Trophoblast cell (in vitro differentiated cells and primary cell): ENCODE results near the gene CRISPLD2.

ENCODE experiments used
- DNase-seq, 2 donors: peaks; one replicate each; pipeline ENCODE4 v3.0.0-alpha.2; 2016
- H2AFZ ChIP-seq: 2 replicates; pipeline ENCODE4 v1.6.1; 2013; ENCODE audit warnings: low read length, moderate library complexity, mild to moderate bottlenecking; ENCODE audit not compliant: insufficient read depth, poor library complexity
- H2AK5ac ChIP-seq: 2 replicates; pipeline ENCODE4 v1.6.1; 2013; ENCODE audit warnings: mild to moderate bottlenecking, low read length
- H2BK120ac ChIP-seq: 2 replicates; pipeline ENCODE4 v1.6.1; 2013; ENCODE audit warnings: low read length, mild to moderate bottlenecking, moderate library complexity; ENCODE audit not compliant: insufficient read depth, poor library complexity
- H2BK12ac ChIP-seq: 2 replicates; pipeline ENCODE4 v1.6.1; 2013; ENCODE audit warnings: mild to moderate bottlenecking, low read length, moderate library complexity
- H2BK5ac ChIP-seq: 2 replicates; pipeline ENCODE4 v1.6.1; 2013; ENCODE audit warnings: low read length, low read depth, moderate library complexity, mild to moderate bottlenecking; ENCODE audit not compliant: poor library complexity
- H3K14ac ChIP-seq: 2 replicates; pipeline ENCODE4 v1.6.1; 2013; ENCODE audit warnings: mild to moderate bottlenecking, low read length
- H3K18ac ChIP-seq: 2 replicates; pipeline ENCODE4 v1.6.1; 2013; ENCODE audit warnings: mild to moderate bottlenecking, low read length
- H3K23ac ChIP-seq: 2 replicates; pipeline ENCODE4 v1.6.1; 2013; ENCODE audit warnings: low read length
- H3K27ac ChIP-seq: 2 replicates; pipeline ENCODE4 v1.5.1; 2013; ENCODE audit warnings: low read depth, mild to moderate bottlenecking, inconsistent platforms, low read length, moderate library complexity
- H3K27me3 ChIP-seq: 2 replicates; pipeline ENCODE4 v1.6.1; 2013; ENCODE audit warnings: inconsistent platforms, mild to moderate bottlenecking, low read length, moderate library complexity; ENCODE audit not compliant: insufficient read depth
- H3K36me3 ChIP-seq, 2 experiments: 1 replicate in 1 of 2; 2 replicates in 1 of 2; pipeline ENCODE4 v1.6.1; 2013; ENCODE audit warnings: low read length in 2 of 2, mild to moderate bottlenecking in 2 of 2, moderate library complexity in 1 of 2; ENCODE audit not compliant: insufficient read depth in 2 of 2, control insufficient read depth in 1 of 2
- H3K4ac ChIP-seq: 2 replicates; pipeline ENCODE4 v1.6.1; 2013; ENCODE audit warnings: low read depth, mild to moderate bottlenecking, low read length, moderate library complexity
- H3K4me1 ChIP-seq, 2 experiments: 1 replicate in 1 of 2; 2 replicates in 1 of 2; pipeline ENCODE4 v1.6.1; 2013; ENCODE audit warnings: low read length in 2 of 2, mild to moderate bottlenecking in 2 of 2, moderate library complexity in 1 of 2; ENCODE audit not compliant: insufficient read depth in 2 of 2, control insufficient read depth in 1 of 2
- H3K4me2 ChIP-seq: 2 replicates; pipeline ENCODE4 v1.6.1; 2013; ENCODE audit warnings: inconsistent platforms, mild to moderate bottlenecking, low read length, moderate library complexity
- H3K4me3 ChIP-seq: 2 replicates; pipeline ENCODE4 v1.5.1; 2013; ENCODE audit warnings: mild to moderate bottlenecking, low read depth, low read length, inconsistent platforms
- H3K79me1 ChIP-seq: one replicate; pipeline ENCODE4 v1.6.1; 2013; ENCODE audit warnings: low read length
- H3K79me2 ChIP-seq: 2 replicates; pipeline ENCODE4 v1.6.1; 2013; ENCODE audit warnings: low read length, mild to moderate bottlenecking; ENCODE audit not compliant: control insufficient read depth, insufficient read depth, poor library complexity
- H3K9ac ChIP-seq: 2 replicates; pipeline ENCODE4 v1.6.1; 2013; ENCODE audit warnings: mild to moderate bottlenecking, low read length
- H3K9me3 ChIP-seq: 2 replicates; pipeline ENCODE4 v1.6.1; 2013; ENCODE audit warnings: low read depth, mild to moderate bottlenecking, control low read depth, inconsistent platforms, low read length; ENCODE audit not compliant: insufficient read depth
- H4K12ac ChIP-seq: 2 replicates; pipeline ENCODE4 v1.6.1; 2013; ENCODE audit warnings: low read depth, mild to moderate bottlenecking, low read length, moderate library complexity
- H4K8ac ChIP-seq: 2 replicates; pipeline ENCODE4 v1.6.1; 2013; ENCODE audit warnings: low read depth, mild to moderate bottlenecking, low read length, moderate library complexity
- H4K91ac ChIP-seq: one replicate; pipeline ENCODE4 v1.6.1; 2013; ENCODE audit warnings: low read depth, mild to moderate bottlenecking, low read length, moderate library complexity
- WGBS: extraction: QIAGEN DNeasy Blood & Tissue Kit; methylation state at CpG from one replicate; pipeline ENCODE4 v1.1.7; 2013; ENCODE audit warnings: missing lambda C conversion rate; ENCODE audit not compliant: insufficient read length, insufficient coverage; ENCODE audit errors: extremely low coverage; 5-methylcytosine and 5-hydroxymethylcytosine counted together

CRISPLD2 gene

DNA sequence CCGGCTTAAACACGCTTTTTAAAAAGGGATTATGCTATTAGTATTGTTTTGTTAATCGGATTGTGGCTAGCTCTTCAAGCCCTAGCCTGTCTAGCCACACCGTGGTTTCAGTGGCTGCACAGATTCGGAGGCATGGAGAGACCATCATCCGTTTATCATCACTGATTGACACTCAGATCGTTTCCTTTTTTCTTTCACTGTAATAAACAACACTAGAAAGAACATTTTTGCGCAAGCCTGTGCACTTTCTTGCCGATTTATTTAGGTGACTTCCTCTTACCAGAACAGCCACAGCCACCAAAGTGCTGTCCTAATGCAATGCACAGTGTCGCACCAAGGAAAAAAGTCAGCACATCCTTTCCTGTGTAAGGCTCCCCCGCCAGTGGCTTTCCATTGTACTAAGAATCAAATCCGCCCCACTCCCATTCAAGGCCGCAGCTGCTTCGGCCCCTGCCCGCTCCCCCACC is 78.2 kb downstream of the CRISPLD2 start:
- H2AFZ ChIP-seq = no peak overlapping the region
- H3K4me1 ChIP-seq = no peaks in the 10 kb centered on the region
- no peak overlapping the region for H3K27ac ChIP-seq
- H3K4me3 ChIP-seq = no peak overlapping the region
- no peak overlapping the region for H3K9ac ChIP-seq
- H3K18ac ChIP-seq = no peak overlapping the region
- H3K14ac ChIP-seq = no peak overlapping the region
- no peak overlapping the region for H3K23ac ChIP-seq
- no peaks in the 10 kb centered on the region for H3K79me2 ChIP-seq
- no peak overlapping the region for H2BK12ac ChIP-seq
- H3K79me1 ChIP-seq = no peaks in the 10 kb centered on the region
- peaks cover 1% of the 10 kb centered on the region for H3K9me3 ChIP-seq
- H4K12ac ChIP-seq = no peak overlapping the region
- H3K4me2 ChIP-seq = no peak overlapping the region
- H4K91ac ChIP-seq = no peak overlapping the region
- no peaks in the 10 kb centered on the region for H3K27me3 ChIP-seq
- H3K36me3 ChIP-seq = peaks cover 57 to 59% of the 10 kb centered on the region in 2 experiments
- no peak overlapping the region for H3K4ac ChIP-seq
- no peak overlapping the region for H2BK5ac ChIP-seq
- DNase-seq = peak in 1 of 2 donors; percentile 43
- no peak overlapping the region for H2AK5ac ChIP-seq
- no peak overlapping the region for H4K8ac ChIP-seq
- WGBS = no CpG with 5 or more reads among the region's 15 CpGs
- H2BK120ac ChIP-seq = no peak overlapping the region

- Histone ChIP-seq H2BK120ac (no peak overlapping the region), H3K4me1 (no peaks in the 10 kb centered on the region), H3K27me3 (no peaks in the 10 kb centered on the region), H2AK5ac (no peak overlapping the region), H3K36me3 (peaks cover 53 to 55% of the 10 kb centered on the region in 2 experiments), H3K4me2 (no peak overlapping the region), H4K8ac (no peak overlapping the region), H2AFZ (no peak overlapping the region), H3K79me2 (no peaks in the 10 kb centered on the region), H4K91ac (no peak overlapping the region), H3K4ac (no peak overlapping the region), H3K79me1 (no peaks in the 10 kb centered on the region), H3K14ac (no peak overlapping the region), H3K18ac (no peak overlapping the region), H4K12ac (no peak overlapping the region), H2BK12ac (no peak overlapping the region), H3K9ac (no peak overlapping the region), H3K27ac (no peak overlapping the region), H3K23ac (no peak overlapping the region), H3K4me3 (no peak overlapping the region), H2BK5ac (no peak overlapping the region), H3K9me3 (peaks cover 1% of the 10 kb centered on the region)
- WGBS = no CpG with 5 or more reads among the region's 2 CpGs
- DNase-seq = no peak
These were observed 78.7 kb downstream of the CRISPLD2 start for GRCh38 chr16:84898447-84898846.

DNA sequence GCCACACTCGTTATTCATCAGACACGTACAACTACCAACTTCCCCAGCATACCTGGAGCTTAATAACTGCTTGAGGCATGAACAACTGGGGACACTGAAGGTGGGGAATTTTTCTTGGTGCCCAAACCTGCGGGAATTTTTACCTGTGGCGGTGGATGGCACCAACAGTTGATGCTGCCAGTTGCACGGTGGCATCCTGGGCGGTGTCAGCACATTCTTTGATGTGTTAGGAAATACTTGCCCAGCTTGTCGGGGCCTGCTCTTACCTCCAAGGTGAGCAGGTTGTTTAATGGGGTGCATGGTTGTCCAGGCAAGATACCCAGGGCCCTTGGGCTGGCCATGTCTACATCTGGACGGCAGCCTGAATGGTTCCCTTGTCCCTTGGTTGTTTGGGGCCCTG is 79.6 kb downstream of the CRISPLD2 start:
- H2AFZ ChIP-seq = no peak overlapping the region
- no peaks in the 10 kb centered on the region for H3K79me1 ChIP-seq
- H3K79me2 ChIP-seq = no peaks in the 10 kb centered on the region
- no peaks in the 10 kb centered on the region for H3K4me1 ChIP-seq
- H2BK5ac ChIP-seq = no peak overlapping the region
- no peak overlapping the region for H2BK120ac ChIP-seq
- H3K4me2 ChIP-seq = no peak overlapping the region
- no peak overlapping the region for H4K12ac ChIP-seq
- H2BK12ac ChIP-seq = no peak overlapping the region
- WGBS = no CpG with 5 or more reads among the region's 8 CpGs
- H4K91ac ChIP-seq = no peak overlapping the region
- no peak overlapping the region for H2AK5ac ChIP-seq
- H3K4ac ChIP-seq = no peak overlapping the region
- no peak overlapping the region for H4K8ac ChIP-seq
- no peak for DNase-seq
- no peak overlapping the region for H3K27ac ChIP-seq
- H3K14ac ChIP-seq = no peak overlapping the region
- H3K4me3 ChIP-seq = no peak overlapping the region
- H3K23ac ChIP-seq = no peak overlapping the region
- H3K36me3 ChIP-seq = peaks cover 53 to 57% of the 10 kb centered on the region in 2 experiments
- H3K9me3 ChIP-seq = peaks cover 1% of the 10 kb centered on the region
- no peaks in the 10 kb centered on the region for H3K27me3 ChIP-seq
- no peak overlapping the region for H3K18ac ChIP-seq
- no peak overlapping the region for H3K9ac ChIP-seq

DNA sequence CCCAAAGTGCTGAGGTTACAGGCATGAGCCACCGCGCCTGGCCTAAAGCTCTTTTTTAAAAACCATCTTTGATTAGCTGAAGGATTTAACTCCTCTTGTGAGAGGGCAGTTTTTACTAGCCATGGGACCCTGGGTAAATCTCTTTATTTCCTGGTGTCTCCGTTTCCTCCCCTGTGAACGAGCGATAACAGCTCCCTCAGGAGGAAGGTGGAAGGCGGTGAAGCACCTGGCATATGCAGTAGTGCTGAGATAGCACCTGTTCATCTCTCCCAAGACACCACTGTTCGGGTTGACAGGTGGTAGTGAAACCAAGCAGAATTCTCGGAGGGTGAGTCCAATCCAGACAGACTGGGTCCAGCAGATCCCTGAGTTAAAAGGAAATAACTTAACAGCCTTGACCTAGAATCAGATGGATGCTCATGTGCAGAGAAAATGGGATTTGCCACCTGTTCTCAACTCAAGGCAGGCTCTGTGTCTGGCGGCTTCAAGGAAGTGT is 86.2 kb downstream of the CRISPLD2 start:
- H3K23ac ChIP-seq = no peak overlapping the region
- no peaks in the 10 kb centered on the region for H3K4me1 ChIP-seq
- H4K91ac ChIP-seq = no peak overlapping the region
- H2BK120ac ChIP-seq = no peak overlapping the region
- H3K14ac ChIP-seq = no peak overlapping the region
- no peak overlapping the region for H3K9ac ChIP-seq
- no peaks in the 10 kb centered on the region for H3K79me2 ChIP-seq
- H2AK5ac ChIP-seq = no peak overlapping the region
- H3K18ac ChIP-seq = no peak overlapping the region
- no CpG with 5 or more reads among the region's 9 CpGs for WGBS
- no peak overlapping the region for H3K27ac ChIP-seq
- H3K4ac ChIP-seq = no peak overlapping the region
- H3K79me1 ChIP-seq = no peaks in the 10 kb centered on the region
- H3K9me3 ChIP-seq = no peaks in the 10 kb centered on the region
- no peak overlapping the region for H2BK5ac ChIP-seq
- no peak overlapping the region for H2AFZ ChIP-seq
- no peak for DNase-seq
- no peaks in the 10 kb centered on the region for H3K27me3 ChIP-seq
- no peak overlapping the region for H3K4me3 ChIP-seq
- H4K8ac ChIP-seq = no peak overlapping the region
- H2BK12ac ChIP-seq = no peak overlapping the region
- peaks cover 28 to 31% of the 10 kb centered on the region in 2 experiments for H3K36me3 ChIP-seq
- no peak overlapping the region for H4K12ac ChIP-seq
- no peak overlapping the region for H3K4me2 ChIP-seq
